ENCODE measurements around the gene CARS1.

CARS1 gene

DNA sequence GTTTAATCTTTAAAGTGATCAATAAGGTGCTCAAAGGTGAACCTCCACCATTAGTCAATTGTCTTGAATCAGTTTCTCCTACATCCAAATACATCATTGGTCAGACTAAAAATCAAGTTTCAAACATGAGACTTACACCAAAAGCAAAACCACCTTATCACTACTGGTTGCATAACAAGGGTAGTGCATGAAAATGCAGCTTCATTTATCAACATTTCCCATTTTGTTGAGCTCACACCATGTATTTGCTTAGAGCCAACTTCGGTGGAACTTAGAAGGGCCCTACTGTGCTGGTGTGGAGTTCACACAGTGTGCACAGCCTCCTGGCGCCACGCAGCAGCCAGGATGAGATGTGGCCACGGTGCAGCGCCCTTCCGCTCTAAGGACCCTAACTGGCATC lies 104.9 kb downstream of the CARS1 start:
- no peak for DNase-seq

DNA sequence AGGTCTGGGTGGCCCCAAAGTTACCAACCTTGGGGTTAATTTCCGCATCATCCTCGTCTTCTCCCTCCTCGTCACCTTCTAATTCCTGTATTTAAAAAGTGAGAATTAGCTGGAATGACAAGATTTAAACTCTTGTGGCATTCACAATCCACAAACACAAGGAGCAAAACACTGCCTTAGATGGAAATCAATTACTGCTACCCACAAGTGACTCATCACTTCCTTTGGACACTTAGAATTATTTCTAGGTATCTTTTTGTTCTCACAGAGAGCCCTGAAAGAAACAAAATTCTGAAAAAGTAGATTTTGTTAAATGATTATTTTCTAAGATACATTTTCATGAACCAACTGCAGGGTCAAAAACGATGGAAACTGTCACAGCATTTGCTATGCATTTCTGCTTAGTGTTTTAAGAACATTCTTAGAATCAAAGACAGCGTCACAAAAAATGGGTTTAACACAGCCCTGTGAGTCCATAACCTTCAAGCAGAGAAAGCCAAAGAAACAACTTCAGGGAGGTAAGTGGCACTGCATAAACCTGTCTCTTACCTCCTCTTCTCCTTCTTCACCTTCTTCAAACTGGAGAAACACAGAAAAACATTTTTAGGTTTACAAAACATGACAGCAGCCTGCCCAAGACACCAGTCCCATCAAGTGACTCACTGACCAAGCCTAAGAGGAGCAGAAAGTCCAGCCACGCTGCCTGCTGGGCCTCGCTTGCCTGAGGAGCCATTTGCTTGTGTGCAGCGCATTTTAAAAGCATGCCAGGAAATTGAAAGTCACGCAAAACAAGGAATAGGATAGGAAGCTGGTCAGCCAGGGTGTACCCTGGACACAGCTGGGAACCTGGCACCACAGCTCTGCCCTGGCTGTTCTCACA lies 105.8 kb downstream of the CARS1 start:
- DNase-seq: no peak

Data from Kasumi-1 (cell line).